HG02642 (cell line): ENCODE data around the gene ACVR2B.

Source experiments
- ATAC-seq: cut with Tn5 transposase; IDR thresholded peaks from one replicate; pipeline ENCODE4 v1.9.1; 2021; ENCODE audit warnings: mild to moderate bottlenecking; ENCODE audit not compliant: unreplicated experiment, poor library complexity

ACVR2B gene

GRCh38 chr3:38457111-38458003 lies 3.7 kb downstream of the ACVR2B start:
- no peak for ATAC-seq

- no peak for ATAC-seq
Observed at GRCh38 chr3:38458796-38459498, 5.3 kb downstream of the ACVR2B start.

GRCh38 chr3:38459499-38460048 lies 5.9 kb downstream of the ACVR2B start:
- no peak for ATAC-seq

GRCh38 chr3:38460377-38461270 lies 6.9 kb downstream of the ACVR2B start:
- no peak for ATAC-seq

GRCh38 chr3:38465588-38466154 lies 12.0 kb downstream of the ACVR2B start:
- no peak for ATAC-seq

- no peak for ATAC-seq
Observed at GRCh38 chr3:38468765-38469164, 15.1 kb downstream of the ACVR2B start.

GRCh38 chr3:38469852-38470251 lies 16.2 kb downstream of the ACVR2B start:
- no peak for ATAC-seq

GRCh38 chr3:38471260-38471857 lies 17.7 kb downstream of the ACVR2B start:
- no peak for ATAC-seq

- no peak for ATAC-seq
Observed at GRCh38 chr3:38472342-38472741, 18.7 kb downstream of the ACVR2B start.

GRCh38 chr3:38473229-38473628 lies 19.5 kb downstream of the ACVR2B start:
- ATAC-seq = no peak

GRCh38 chr3:38474928-38475605 lies 21.4 kb downstream of the ACVR2B start:
- ATAC-seq = no peak

GRCh38 chr3:38475716-38476115 lies 22.0 kb downstream of the ACVR2B start:
- no peak for ATAC-seq

GRCh38 chr3:38476157-38476756 lies 22.6 kb downstream of the ACVR2B start:
- no peak for ATAC-seq

- ATAC-seq = no peak
Observed at GRCh38 chr3:38477057-38477820, 23.5 kb downstream of the ACVR2B start.

- no peak for ATAC-seq
Observed at GRCh38 chr3:38477839-38478450, 24.3 kb downstream of the ACVR2B start.

GRCh38 chr3:38478901-38479300 lies 25.2 kb downstream of the ACVR2B start:
- ATAC-seq = no peak

GRCh38 chr3:38479431-38480092 lies 25.9 kb downstream of the ACVR2B start:
- ATAC-seq = no peak
